H1 (cell line): Measurements from ENCODE around the gene RBM4. TPM values are rescaled to one million over a fixed set of nuclear protein-coding genes. Genes with fewer than 3 reads are reported as not detected.

Experiments used
- CTCF ChIA-PET: fragments of 300-600 bp; sonication (Branson Sonifier 250); formaldehyde crosslinking; loops from one replicate; lab custom pipeline; 2021; ENCODE audit not compliant: partially characterized antibody; lab: Charles Lee
- POLR2A ChIA-PET: fragments of 300-600 bp; sonication (Branson Sonifier 250); formaldehyde crosslinking; loops from one replicate; lab custom pipeline; 2021; ENCODE audit warnings: inconsistent platforms; ENCODE audit not compliant: partially characterized antibody; lab: Charles Lee
- DNase-seq, 2 experiments: peaks; one replicate each; pipeline versions ENCODE4 v3.0.0 to v3.0.0-alpha.2; 2010 to 2022; ENCODE audit warnings: low spot score in 2 of 2, low read depth in 1 of 2, mixed read lengths in 1 of 2
- FAIRE-seq: peaks from 2 replicates; lab custom pipeline; 2011; peaks lifted over from hg19 to GRCh38; lab: Jason Lieb, UNC
- H2AFZ ChIP-seq: 2 replicates; pipeline ENCODE4 v1.8.1; 2012; ENCODE audit warnings: low read length, inconsistent platforms
- H2AK5ac ChIP-seq: 2 replicates; pipeline ENCODE4 v1.6.1; 2013; ENCODE audit warnings: low read depth, low read length
- H2BK120ac ChIP-seq: replicated peaks from 2 replicates; pipeline ENCODE3; 2013; ENCODE audit warnings: low read depth, low read length, inconsistent platforms
- H2BK12ac ChIP-seq: 2 replicates; pipeline ENCODE4 v1.6.1; 2013; ENCODE audit warnings: low read depth, low read length
- H2BK15ac ChIP-seq: 2 replicates; pipeline ENCODE4 v1.6.1; 2013; ENCODE audit warnings: low read length
- H2BK20ac ChIP-seq: 2 replicates; pipeline ENCODE4 v1.6.1; 2013; ENCODE audit warnings: low read length
- H2BK5ac ChIP-seq: 2 replicates; pipeline ENCODE4 v1.6.1; 2013; ENCODE audit warnings: low read depth, low read length
- H3K14ac ChIP-seq: 2 replicates; pipeline ENCODE4 v1.6.1; 2013; ENCODE audit warnings: inconsistent platforms; ENCODE audit not compliant: insufficient read length
- H3K18ac ChIP-seq: 2 replicates; pipeline ENCODE4 v1.6.1; 2013; ENCODE audit warnings: low read length; ENCODE audit errors: extremely low read depth
- H3K23ac ChIP-seq: 2 replicates; pipeline ENCODE4 v1.6.1; 2013; ENCODE audit warnings: inconsistent platforms; ENCODE audit not compliant: insufficient read length
- H3K23me2 ChIP-seq: 2 replicates; pipeline ENCODE4 v1.6.1; 2013; ENCODE audit warnings: low read depth, low read length
- H3K27ac ChIP-seq: 2 replicates; pipeline ENCODE4 v1.6.1; 2011; ENCODE audit warnings: low read depth, low read length, inconsistent platforms
- H3K27me3 ChIP-seq, 4 experiments: replicated peaks in 1 of 4; 1 replicate in 1 of 4; 2 replicates in 3 of 4; pipeline versions ENCODE4 v1.6.1 to v1.8.1; 2011 to 2013; ENCODE audit warnings: low read length in 3 of 4, mild to moderate bottlenecking in 3 of 4, inconsistent platforms in 2 of 4, mixed read lengths in 2 of 4, moderate library complexity in 1 of 4; ENCODE audit not compliant: control insufficient read depth in 3 of 4, insufficient read depth in 3 of 4; ENCODE audit errors: extremely low read depth in 1 of 4
- H3K36me3 ChIP-seq, 4 experiments: 2 replicates each; pipeline versions ENCODE4 v1.6.1 to v1.8.1; 2011 to 2013; ENCODE audit warnings: mild to moderate bottlenecking in 4 of 4, low read length in 3 of 4, moderate library complexity in 2 of 4, control low read depth in 1 of 4, inconsistent platforms in 1 of 4; ENCODE audit not compliant: insufficient read depth in 4 of 4, control insufficient read depth in 2 of 4
- H3K4ac ChIP-seq: replicated peaks from 2 replicates; pipeline ENCODE3; 2013; ENCODE audit warnings: low read length, low read depth, mixed read lengths, inconsistent platforms; ENCODE audit not compliant: insufficient read length
- H3K4me1 ChIP-seq, 4 experiments: replicated peaks in 1 of 4; 1 replicate in 1 of 4; 2 replicates in 3 of 4; pipeline versions ENCODE4 v1.6.1 to v1.8.1; 2011 to 2013; ENCODE audit warnings: low read length in 3 of 4, inconsistent platforms in 2 of 4, mixed read lengths in 1 of 4; ENCODE audit not compliant: insufficient read depth in 4 of 4, control insufficient read depth in 3 of 4
- H3K4me2 ChIP-seq, 2 experiments: 2 replicates each; pipeline versions ENCODE4 v1.6.1 to v1.8.1; 2011 to 2013; ENCODE audit warnings: low read depth in 2 of 2, low read length in 2 of 2, control low read depth in 1 of 2, inconsistent platforms in 1 of 2, mild to moderate bottlenecking in 1 of 2; ENCODE audit not compliant: insufficient read depth in 1 of 2
- H3K4me3 ChIP-seq, 4 experiments: fragments of 200-600, 300-600 bp in 1 of 4; sonication (generic), shearing (Covaris generic), sonication (Bioruptor Twin) in 1 of 4; 2 replicates each; pipeline versions ENCODE4 v1.5.1 to v1.8.1; 2011 to 2016; ENCODE audit warnings: low read length in 4 of 4, low read depth in 3 of 4, control low read depth in 2 of 4, inconsistent platforms in 2 of 4, mild to moderate bottlenecking in 2 of 4, mixed read lengths in 1 of 4, moderate library complexity in 1 of 4; ENCODE audit not compliant: insufficient read depth in 2 of 4; ENCODE audit errors: extremely low read depth in 1 of 4
- H3K56ac ChIP-seq: replicated peaks from 2 replicates; pipeline ENCODE3; 2013; ENCODE audit warnings: low read depth, mild to moderate bottlenecking, mixed read lengths, low read length, inconsistent platforms; ENCODE audit not compliant: insufficient read length
- H3K79me1 ChIP-seq: 2 replicates; pipeline ENCODE4 v1.6.1; 2013; ENCODE audit warnings: low read depth, low read length, control low read depth
- H3K79me2 ChIP-seq, 2 experiments: 2 replicates each; pipeline versions ENCODE4 v1.6.1 to v1.8.1; 2012 to 2013; ENCODE audit warnings: low read length in 2 of 2, mild to moderate bottlenecking in 2 of 2, inconsistent platforms in 1 of 2; ENCODE audit not compliant: insufficient read depth in 2 of 2, control insufficient read depth in 1 of 2
- H3K9ac ChIP-seq, 4 experiments: replicated peaks in 1 of 4; 1 replicate in 1 of 4; 2 replicates in 3 of 4; pipeline versions ENCODE4 v1.6.1 to v1.8.1; 2011 to 2013; ENCODE audit warnings: low read depth in 3 of 4, low read length in 3 of 4, control low read depth in 2 of 4, mild to moderate bottlenecking in 2 of 4, moderate library complexity in 2 of 4, inconsistent platforms in 1 of 4; ENCODE audit errors: extremely low read depth in 1 of 4
- H3K9me3 ChIP-seq, 2 experiments: 2 replicates each; pipeline versions ENCODE4 v1.6.1 to v1.8.1; 2012 to 2013; ENCODE audit warnings: mild to moderate bottlenecking in 2 of 2, moderate library complexity in 2 of 2, control low read depth in 1 of 2, inconsistent platforms in 1 of 2, low read depth in 1 of 2, low read length in 1 of 2, mixed read lengths in 1 of 2; ENCODE audit not compliant: insufficient read depth in 2 of 2
- H4K20me1 ChIP-seq, 2 experiments: replicated peaks in 1 of 2; 2 replicates each; pipeline versions ENCODE3 to v1.8.1; 2011 to 2013; ENCODE audit warnings: inconsistent platforms in 2 of 2, low read length in 2 of 2, mild to moderate bottlenecking in 1 of 2; ENCODE audit not compliant: insufficient read depth in 2 of 2, control insufficient read depth in 1 of 2
- H4K5ac ChIP-seq: 2 replicates; pipeline ENCODE4 v1.6.1; 2013; ENCODE audit warnings: low read length, low read depth, mixed read lengths, inconsistent platforms; ENCODE audit not compliant: insufficient read length
- H4K8ac ChIP-seq: 2 replicates; pipeline ENCODE4 v1.8.0; 2013; ENCODE audit warnings: mild to moderate bottlenecking, moderate library complexity, low read length, inconsistent platforms; ENCODE audit not compliant: insufficient read depth; ENCODE audit errors: extremely low read depth
- H4K91ac ChIP-seq: replicated peaks from 2 replicates; pipeline ENCODE3; 2013; ENCODE audit warnings: low read length, mixed read lengths, inconsistent platforms; ENCODE audit not compliant: insufficient read length
- POU5F1 ChIP-seq: IDR thresholded peaks from 2 replicates; pipeline ENCODE4 v1.6.1; 2011; ENCODE audit warnings: low read depth, mild to moderate bottlenecking, low read length, moderate library complexity
- SIX5 ChIP-seq: IDR thresholded peaks from 2 replicates; pipeline ENCODE4 v1.6.1; 2011; ENCODE audit warnings: mild to moderate bottlenecking, low read depth, low read length
- WGBS, 2 experiments: shearing (Covaris generic) in 1 of 2; methylation state at CpG; one replicate each; pipeline versions ENCODE4 v1.1.6 to v1.1.7; 2013 to 2015; ENCODE audit warnings: low lambda C conversion rate in 2 of 2, mixed read lengths in 2 of 2, inconsistent platforms in 1 of 2, low coverage in 1 of 2, missing lambda C conversion rate in 1 of 2; ENCODE audit not compliant: insufficient replicate concordance in 2 of 2, insufficient coverage in 1 of 2, insufficient read length in 1 of 2; ENCODE audit errors: extremely low coverage in 1 of 2, missing lambda C conversion rate in 1 of 2; 5-methylcytosine and 5-hydroxymethylcytosine counted together
- polyA plus RNA-seq, 7 experiments: library from polyadenylated mRNA; depleted of rRNA in 3 of 7; stranded (reverse) in 5 of 7; unstranded in 2 of 7; fragments of >200 nt in 5 of 7; fragments of 200-250 nt in 2 of 7; gene quantifications; 1 replicate in 5 of 7; 2 replicates in 1 of 7; 4 replicates in 1 of 7; pipeline versions ENCODE4 v1.2.1 to v1.2.3, GENCODE V29; 2011 to 2013; ENCODE audit warnings: missing spikeins in 2 of 7, mixed read lengths in 2 of 7
- total RNA-seq: library from RNA; stranded (reverse); fragmentation: NEBNext Ultra II Directional; extraction: Animal tissue kit (Norgen Biotek cat#: 25700); gene quantifications from 2 replicates; pipeline ENCODE4 v1.2.1, GENCODE V29; 2021

Gene RBM4
- total and polyA plus RNA-seq, 2 of the 8 experiments (the other 6 are each of a cell fraction or from before 2014, with no cell fraction given), result 192 to 330 TPM

DNA sequence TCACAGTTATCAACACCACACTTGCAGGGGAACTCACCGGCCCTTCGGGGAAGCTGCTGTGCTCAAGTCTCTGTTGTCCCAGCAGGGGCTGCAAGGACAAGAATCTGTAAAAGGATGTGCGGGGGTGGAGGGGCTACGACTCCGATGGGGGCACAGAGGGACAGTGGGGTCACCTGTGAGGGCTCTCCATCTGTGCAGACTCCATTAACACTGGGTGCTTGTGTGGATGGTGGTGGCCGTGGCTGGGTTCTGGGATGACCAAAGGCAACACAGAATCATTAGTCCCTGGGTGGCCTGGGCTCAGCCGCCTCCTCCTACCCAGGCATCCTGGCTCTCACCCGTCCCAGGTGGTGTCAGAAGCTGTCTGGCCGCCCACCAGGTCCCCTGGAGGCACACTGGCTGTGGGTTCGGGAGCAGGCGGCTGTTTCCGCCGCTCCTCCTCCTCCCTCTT is 49.4 kb downstream of the RBM4 start:
- Histone ChIP-seq H2BK12ac (no peak overlapping the region), H3K56ac (no peak overlapping the region), H2BK5ac (no peak overlapping the region), H3K4me3 (no peak overlapping the region), H2BK20ac (no peak overlapping the region), H4K91ac (no peak overlapping the region), H3K23me2 (no peaks in the 10 kb centered on the region), H3K79me2 (no peaks in the 10 kb centered on the region), H3K4me2 (no peak overlapping the region), H2BK15ac (no peak overlapping the region), H4K8ac (no peak overlapping the region), H2AK5ac (no peak overlapping the region), H4K5ac (no peak overlapping the region), H3K9me3 (no peaks in the 10 kb centered on the region), H3K9ac (no peak overlapping the region), H3K18ac (no peak overlapping the region), H3K27ac (no peak overlapping the region), H3K79me1 (no peaks in the 10 kb centered on the region), H3K23ac (no peak overlapping the region), H3K4me1 (no peaks in the 10 kb centered on the region), H3K4ac (no peak overlapping the region), H3K36me3 (peaks cover 17 to 62% (median 48%) of the 10 kb centered on the region in 4 experiments), H2AFZ (no peak overlapping the region), H3K14ac (no peak overlapping the region), H2BK120ac (no peak overlapping the region), H4K20me1 (peaks cover 0 to 4% of the 10 kb centered on the region in 2 experiments), H3K27me3 (no peaks in the 10 kb centered on the region)
- FAIRE-seq (no peak), DNase-seq (no peak)
- POLR2A ChIA-PET, result interaction anchor here (1.2 to 1.4 kb wide), 3 partner anchors 10 to 156 kb away, joined by 3 to 6 read pairs (median 5); partner anchors contain the start of genes RBM4B and RCE1
- 94% methylated on average over 13 of the region's 13 CpGs; no CpG with 5 or more reads in 1 of the 2 experiments for WGBS, 2 experiments
- CTCF ChIA-PET, result interaction anchor here (1.1 to 2.7 kb wide), 2 partner anchors 10 to 146 kb away, joined by 4 to 11 read pairs; partner anchors contain the start of gene RBM4B
- TF ChIP-seq SIX5, result no peak
- TF ChIP-seq POU5F1, result no peak
